Epithelial cell of alveolus of lung (primary cell): Measurements from ENCODE around the gene ATP8B2. TPM values are rescaled to one million over a fixed set of nuclear protein-coding genes. Genes with fewer than 3 reads are reported as not detected.

Experiments
- total RNA-seq: library from RNA; depleted of rRNA; stranded (reverse); fragments of >200 nt; gene quantifications from 2 replicates; pipeline ENCODE4 v1.2.1, GENCODE V29; 2015

The ATP8B2 gene, protein sequence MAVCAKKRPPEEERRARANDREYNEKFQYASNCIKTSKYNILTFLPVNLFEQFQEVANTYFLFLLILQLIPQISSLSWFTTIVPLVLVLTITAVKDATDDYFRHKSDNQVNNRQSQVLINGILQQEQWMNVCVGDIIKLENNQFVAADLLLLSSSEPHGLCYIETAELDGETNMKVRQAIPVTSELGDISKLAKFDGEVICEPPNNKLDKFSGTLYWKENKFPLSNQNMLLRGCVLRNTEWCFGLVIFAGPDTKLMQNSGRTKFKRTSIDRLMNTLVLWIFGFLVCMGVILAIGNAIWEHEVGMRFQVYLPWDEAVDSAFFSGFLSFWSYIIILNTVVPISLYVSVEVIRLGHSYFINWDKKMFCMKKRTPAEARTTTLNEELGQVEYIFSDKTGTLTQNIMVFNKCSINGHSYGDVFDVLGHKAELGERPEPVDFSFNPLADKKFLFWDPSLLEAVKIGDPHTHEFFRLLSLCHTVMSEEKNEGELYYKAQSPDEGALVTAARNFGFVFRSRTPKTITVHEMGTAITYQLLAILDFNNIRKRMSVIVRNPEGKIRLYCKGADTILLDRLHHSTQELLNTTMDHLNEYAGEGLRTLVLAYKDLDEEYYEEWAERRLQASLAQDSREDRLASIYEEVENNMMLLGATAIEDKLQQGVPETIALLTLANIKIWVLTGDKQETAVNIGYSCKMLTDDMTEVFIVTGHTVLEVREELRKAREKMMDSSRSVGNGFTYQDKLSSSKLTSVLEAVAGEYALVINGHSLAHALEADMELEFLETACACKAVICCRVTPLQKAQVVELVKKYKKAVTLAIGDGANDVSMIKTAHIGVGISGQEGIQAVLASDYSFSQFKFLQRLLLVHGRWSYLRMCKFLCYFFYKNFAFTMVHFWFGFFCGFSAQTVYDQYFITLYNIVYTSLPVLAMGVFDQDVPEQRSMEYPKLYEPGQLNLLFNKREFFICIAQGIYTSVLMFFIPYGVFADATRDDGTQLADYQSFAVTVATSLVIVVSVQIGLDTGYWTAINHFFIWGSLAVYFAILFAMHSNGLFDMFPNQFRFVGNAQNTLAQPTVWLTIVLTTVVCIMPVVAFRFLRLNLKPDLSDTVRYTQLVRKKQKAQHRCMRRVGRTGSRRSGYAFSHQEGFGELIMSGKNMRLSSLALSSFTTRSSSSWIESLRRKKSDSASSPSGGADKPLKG
- total RNA-seq: 62.4 and 64.0 TPM in 2 replicates

DNA sequence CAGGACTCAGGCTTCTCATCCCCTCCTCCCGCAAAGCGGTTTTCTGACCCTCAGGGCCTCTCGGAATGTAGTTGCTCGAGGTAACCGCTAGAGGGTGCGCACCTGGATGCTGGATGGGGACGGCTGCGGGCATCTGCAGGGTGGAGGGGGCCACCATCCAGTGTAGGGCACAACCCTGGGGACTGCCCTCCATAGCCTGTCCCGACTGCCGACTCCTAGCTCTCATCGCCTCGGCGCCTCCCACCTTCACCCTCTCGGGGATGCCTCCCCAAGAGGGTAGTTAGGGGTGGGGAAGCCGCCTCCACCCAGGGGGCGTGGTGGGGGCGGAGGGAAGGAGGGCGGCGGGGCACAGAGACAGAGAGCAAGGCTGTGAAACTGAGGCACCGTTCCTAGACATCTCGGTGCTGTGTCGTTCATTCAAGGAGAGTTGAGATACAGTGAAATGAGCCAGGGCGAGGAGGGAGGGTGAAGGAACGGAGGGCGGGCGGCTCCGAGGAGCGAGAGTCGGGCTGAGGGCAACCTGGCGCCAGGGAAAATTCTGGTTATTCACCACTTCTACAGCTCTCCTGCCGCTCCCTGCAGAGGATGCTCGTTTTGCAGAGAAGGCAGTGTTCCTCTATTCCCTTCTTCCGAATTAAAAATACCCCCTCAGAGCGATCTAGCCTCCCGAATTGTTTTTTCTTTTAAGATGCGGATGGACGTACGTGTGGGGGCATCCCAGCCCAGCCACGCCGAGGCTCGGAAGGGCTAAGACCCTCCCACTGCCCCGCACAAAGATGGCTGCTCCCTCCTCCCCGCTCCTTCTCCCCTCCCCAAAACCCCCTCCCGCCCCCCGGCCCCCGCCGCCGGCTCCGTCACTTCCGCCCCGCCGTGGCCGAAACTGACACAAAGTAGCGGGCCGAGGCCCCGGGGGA, at the start of gene ATP8B2:
Gene ATP8B2 (plus strand): TSS at position 857 of the 914 bp plus-strand sequence. CDS start 2,617 bp downstream, outside the sequence.

GRCh38 chr1:154320882-154321608, 4.3 kb upstream of the ATP8B2 start, which contains the start of gene AQP10:
TSS of gene AQP10 (plus strand) at chr1:154321093. CDS start at chr1:154321156, 63 bp downstream.

Other genes with a start within 250 kb of the ATP8B2 start
- not detected in 2 replicates for gene NUP210L, start 170.5 kb upstream of the ATP8B2 start, total RNA-seq
- 240 and 554 TPM in 2 replicates for gene TPM3, start 133.4 kb upstream of the ATP8B2 start, total RNA-seq
- gene CFAP141, start 119.2 kb upstream of the ATP8B2 start, total RNA-seq: not detected in 2 replicates
- gene UBAP2L, start 104.6 kb upstream of the ATP8B2 start, total RNA-seq: 58.4 and 63.2 TPM in 2 replicates
- gene HAX1, start 52.9 kb upstream of the ATP8B2 start, total RNA-seq: 58.5 and 156 TPM in 2 replicates
- under 0.01 TPM in 1 of 2 replicates, not detected in the other for gene AQP10, start 4.4 kb upstream of the ATP8B2 start, total RNA-seq
- 1.3 and 12.2 TPM in 2 replicates for gene IL6R, start 79.8 kb downstream of the ATP8B2 start, total RNA-seq
- gene TDRD10, start 176.7 kb downstream of the ATP8B2 start, total RNA-seq: not detected in 2 replicates
- gene SHE, start 176.9 kb downstream of the ATP8B2 start, total RNA-seq: 0.24 and 0.26 TPM in 2 replicates
- 18.0 and 22.7 TPM in 2 replicates for gene UBE2Q1, start 233.1 kb downstream of the ATP8B2 start, total RNA-seq
- 0.13 and 0.64 TPM in 2 replicates for gene CHRNB2, start 242.3 kb downstream of the ATP8B2 start, total RNA-seq